HepG2 (cell line): Measurements from ENCODE around the gene PPP1R12A. TPM values are rescaled to one million over a fixed set of nuclear protein-coding genes. Genes with fewer than 3 reads are reported as not detected.

ENCODE experiments used
- ATAC-seq: fragments of 200-7000 bp; cut with Tn5 transposase; 3 replicates; pipeline ENCODE4 v1.9.1; 2020; ENCODE audit warnings: mild to moderate bottlenecking, moderate library complexity
- BruUV-seq: library from RNA; stranded (reverse); fragments of 400-500 nt; replicated peaks from 2 replicates; lab custom pipeline; 2021; lab: Mats Ljungman, UMichigan
- CTCF ChIA-PET: fragments of 300-600 bp; formaldehyde crosslinking; extraction: SDS; loops from one replicate; lab custom pipeline; 2021; ENCODE audit warnings: low total read pairs, inconsistent platforms, low intra/inter-chr PET ratio; lab: Yijun Ruan, JAX
- POLR2A ChIA-PET: fragments of 350-600 bp; sonication (Branson Sonifier 250); formaldehyde crosslinking; loops from one replicate; lab custom pipeline; 2020; ENCODE audit warnings: antibody characterized with exemption, inconsistent platforms; lab: Yijun Ruan, JAX
- DNase-seq: peaks from one replicate; pipeline ENCODE4 v3.0.0-alpha.2; 2015; ENCODE audit warnings: low spot score
- FAIRE-seq: peaks from 3 replicates; lab custom pipeline; 2011; peaks lifted over from hg19 to GRCh38; lab: Jason Lieb, UNC
- H2AFZ ChIP-seq: one replicate; pipeline ENCODE4 v1.6.1; 2011; ENCODE audit warnings: low read length, inconsistent platforms
- H3K27ac ChIP-seq: fragments of 300-600 bp; 3 replicates; pipeline ENCODE4 v1.8.0; 2011; ENCODE audit warnings: mixed run types, mild to moderate bottlenecking, mixed read lengths, low read length, inconsistent platforms; ENCODE audit not compliant: insufficient read depth; ENCODE audit errors: extremely low read length
- H3K27me3 ChIP-seq, 2 experiments: fragments of 200-600 bp in 1 of 2; 2 replicates in 1 of 2; 3 replicates in 1 of 2; pipeline versions ENCODE4 v1.6.0 to v1.8.0; 2011; ENCODE audit warnings: low read length in 2 of 2, mild to moderate bottlenecking in 2 of 2, moderate library complexity in 2 of 2, inconsistent platforms in 1 of 2; ENCODE audit not compliant: insufficient read depth in 2 of 2, control insufficient read depth in 1 of 2
- H3K36me3 ChIP-seq, 2 experiments: fragments of 200-600 bp in 1 of 2; replicated peaks in 1 of 2; 2 replicates in 1 of 2; 3 replicates in 1 of 2; pipeline versions ENCODE4 v1.5.1 to v1.8.0; 2011; ENCODE audit warnings: low read length in 2 of 2, inconsistent platforms in 1 of 2; ENCODE audit not compliant: insufficient read depth in 2 of 2, control insufficient read depth in 1 of 2
- H3K4me1 ChIP-seq: 2 replicates; pipeline ENCODE4 v1.5.1; 2012; ENCODE audit warnings: low read length, inconsistent platforms; ENCODE audit not compliant: insufficient read depth
- H3K4me2 ChIP-seq: 2 replicates; pipeline ENCODE4 v1.6.0; 2011; ENCODE audit warnings: low read depth, low read length, inconsistent platforms
- H3K4me3 ChIP-seq, 3 experiments: fragments of 200-600 bp in 1 of 3; sonication (generic), shearing (Covaris generic) in 1 of 3; replicated peaks in 1 of 3; 2 replicates each; pipeline ENCODE4 v1.5.1; 2011 to 2016; ENCODE audit warnings: low read length in 3 of 3, inconsistent platforms in 2 of 3, low read depth in 2 of 3, mild to moderate bottlenecking in 2 of 3, control low read depth in 1 of 3, mixed read lengths in 1 of 3; ENCODE audit not compliant: insufficient read depth in 1 of 3
- H3K79me2 ChIP-seq: one replicate; pipeline ENCODE4 v1.6.1; 2011; ENCODE audit warnings: low read length, inconsistent platforms; ENCODE audit not compliant: insufficient read depth
- H3K9ac ChIP-seq: 2 replicates; pipeline ENCODE4 v1.6.0; 2011; ENCODE audit warnings: mild to moderate bottlenecking, low read depth, low read length, inconsistent platforms; ENCODE audit not compliant: insufficient read depth
- H3K9me3 ChIP-seq: 2 replicates; pipeline ENCODE4 v1.5.1; 2012; ENCODE audit warnings: mild to moderate bottlenecking, low read length
- H4K20me1 ChIP-seq: 2 replicates; pipeline ENCODE4 v1.6.0; 2011; ENCODE audit warnings: inconsistent platforms, mild to moderate bottlenecking, low read length, moderate library complexity; ENCODE audit not compliant: insufficient read depth
- ATF2 ChIP-seq: sonication (generic); formaldehyde crosslinking; IDR thresholded peaks from 2 replicates; pipeline ENCODE4 v1.4.0; 2020; ENCODE audit warnings: missing genetic modification reagents
- BRCA1 ChIP-seq: sonication (generic); formaldehyde crosslinking; IDR thresholded peaks from 2 replicates; pipeline ENCODE4 v1.4.0; 2020; ENCODE audit warnings: missing genetic modification reagents
- CHD2 ChIP-seq: IDR thresholded peaks from 2 replicates; pipeline ENCODE4 v1.6.1; 2011; ENCODE audit warnings: low read depth, low read length, improper control_type of control experiment
- HMG20A ChIP-seq: IDR thresholded peaks from 2 replicates; pipeline ENCODE4 v1.6.1; 2016; ENCODE audit warnings: borderline replicate concordance
- NFATC3 ChIP-seq: sonication (generic); formaldehyde crosslinking; IDR thresholded peaks from 2 replicates; pipeline ENCODE4 v1.5.1; 2020; ENCODE audit warnings: mild to moderate bottlenecking, missing genetic modification reagents
- SKI ChIP-seq: fragments of 450-650 bp; IDR thresholded peaks from one replicate; pipeline ENCODE4 v1.6.1; 2018; ENCODE audit warnings: mild to moderate bottlenecking; ENCODE audit not compliant: partially characterized antibody
- SPEN ChIP-seq: sonication (generic); formaldehyde crosslinking; IDR thresholded peaks from 2 replicates; pipeline ENCODE4 v1.5.1; 2020; ENCODE audit warnings: low read depth, mild to moderate bottlenecking, missing genetic modification reagents
- TCF7L2 ChIP-seq: IDR thresholded peaks from 2 replicates; pipeline ENCODE4 v1.6.1; 2011; ENCODE audit warnings: mild to moderate bottlenecking, low read depth, low read length, moderate library complexity
- ZNF567 ChIP-seq: sonication (generic); formaldehyde crosslinking; IDR thresholded peaks from 2 replicates; pipeline ENCODE4 v1.8.1; 2023; ENCODE audit warnings: mild to moderate bottlenecking, missing genetic modification reagents, borderline replicate concordance
- ZNF598 ChIP-seq: sonication (generic); formaldehyde crosslinking; IDR thresholded peaks from 2 replicates; pipeline ENCODE4 v1.5.1; 2020; ENCODE audit warnings: mild to moderate bottlenecking, missing genetic modification reagents, borderline replicate concordance
- WGBS: methylation state at CpG from one replicate; pipeline ENCODE4 v1.1.6; 2017; ENCODE audit warnings: low lambda C conversion rate; 5-methylcytosine and 5-hydroxymethylcytosine counted together
- in situ Hi-C: cut with HindIII; loops from 2 replicates; pipeline ENCODE4 v1.10.0; 2017; ENCODE audit warnings: low pct_unique_long_range_greater_than_20kb; ENCODE audit not compliant: extremely low pct_ligation_motif_present
- intact Hi-C: fragments of 100-400 bp; cut with micrococcal nuclease; formaldehyde crosslinking; loops from one replicate; pipeline ENCODE4 v1.10.0; 2022; ENCODE audit not compliant: unreplicated experiment
- polyA plus RNA-seq, 8 experiments: library from polyadenylated mRNA; depleted of rRNA in 3 of 8; stranded (reverse) in 7 of 8; unstranded in 1 of 8; fragments of >200 nt; fragmentation: Illumina TruSeq in 4 of 8; extraction: Trizol in 4 of 8; gene quantifications; 2 replicates each; pipeline versions ENCODE4 v1.2.1 to v1.2.3, GENCODE V29; 2011 to 2016; ENCODE audit warnings: low read depth in 4 of 8, missing spikeins in 1 of 8, mixed read lengths in 1 of 8; ENCODE audit not compliant: insufficient read depth in 1 of 8
- total RNA-seq, 5 experiments: library from RNA; depleted of rRNA; stranded (reverse); fragments of >200 nt; fragmentation: Illumina TruSeq; extraction: Trizol; gene quantifications; 2 replicates each; pipeline ENCODE4 v1.2.3, GENCODE V29; 2016; ENCODE audit warnings: low read depth in 1 of 5

Gene PPP1R12A
- total and polyA plus RNA-seq, 2 of the 13 experiments (the other 11 are each of a cell fraction or from before 2014, with no cell fraction given), result 23.8 to 50.0 TPM

DNA sequence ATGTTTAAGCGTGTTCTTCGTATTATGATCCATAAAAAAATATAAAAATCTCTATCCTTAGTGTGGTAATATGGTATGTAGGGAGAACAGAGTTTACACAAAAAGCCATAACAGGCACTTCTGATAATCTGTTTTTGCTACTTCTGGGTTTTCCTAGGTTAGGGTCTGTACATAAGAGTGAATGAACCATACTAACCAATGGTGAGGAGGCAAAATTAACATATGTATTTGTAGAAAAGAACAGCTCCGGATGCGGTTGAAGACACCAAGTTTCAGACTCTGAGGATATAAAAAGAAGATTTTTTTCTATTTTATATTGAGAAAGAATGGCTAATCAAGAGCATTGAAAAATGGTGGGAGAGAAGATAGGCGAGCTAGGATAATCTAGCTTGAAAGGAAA is 40.2 kb upstream of the PPP1R12A start:
- ChIA-PET CTCF (no interaction called here), POLR2A (no interaction called here)
- intact Hi-C loops (no loop called here), in situ Hi-C loops (no loop called here)
- Histone ChIP-seq H3K27me3 (no peaks in the 10 kb centered on the region), H2AFZ (no peak overlapping the region), H3K36me3 (no peaks in the 10 kb centered on the region), H3K9me3 (no peaks in the 10 kb centered on the region), H3K4me2 (no peak overlapping the region), H3K4me1 (peaks cover 8% of the 10 kb centered on the region; the same call in 1 of the 2 replicates), H4K20me1 (no peaks in the 10 kb centered on the region), H3K4me3 (no peak overlapping the region), H3K27ac (no peak overlapping the region), H3K9ac (no peak overlapping the region), H3K79me2 (no peaks in the 10 kb centered on the region)
- no TSS peak for BruUV-seq
- WGBS, result 52% methylated on average over 5 of the region's 5 CpGs
- ATAC-seq, result no peak
- no peak for FAIRE-seq
- TF ChIP-seq TCF7L2 (no peak), SKI (no peak), CHD2 (no peak), BRCA1 (no peak), ZNF567 (CRISPR knock-in tag) (no peak), SPEN (no peak), ZNF598 (CRISPR knock-in tag) (no peak), ATF2 (no peak), HMG20A (CRISPR knock-in tag) (no peak), NFATC3 (CRISPR knock-in tag) (no peak)
- DNase-seq, result no peak
